ENCODE measurements around the gene PTPRN. TPM values are rescaled to one million over a fixed set of nuclear protein-coding genes. Genes with fewer than 3 reads are reported as not detected.
A peak's percentile ranks its signal among the peaks of the same experiment; 100 is the strongest.

The PTPRN gene
- total RNA-seq, 1 donor = under 0.01 TPM

- Histone ChIP-seq H3K27ac (ENCODE audit: low read depth, low read length) (no peak overlapping the region), H3K27me3 (ENCODE audit: insufficient read depth, low read length) (peaks cover 57% of the 10 kb centered on the region), H4K20me1 (ENCODE audit: insufficient read depth, low read length) (no peaks in the 10 kb centered on the region), H3K4me2 (ENCODE audit: insufficient read depth, low read length) (no peak overlapping the region), H2AFZ (ENCODE audit: low read length) (no peak overlapping the region), H3K4me3 (ENCODE audit: insufficient read depth, low read length) (no peak overlapping the region), H3K36me3 (ENCODE audit: insufficient read depth, low read length) (no peaks in the 10 kb centered on the region), H3K4me1 (ENCODE audit: insufficient read depth, low read length) (no peaks in the 10 kb centered on the region), H3K79me2 (ENCODE audit: insufficient read depth, low read length) (no peaks in the 10 kb centered on the region), H3K9me3 (ENCODE audit: low read depth, low read length) (no peaks in the 10 kb centered on the region)
- DNase-seq (ENCODE audit: insufficient read length, low spot score, missing footprints) = peak; percentile 68
- no peak for TF ChIP-seq CTCF (IDR thresholded peaks at IDR 0.05; ENCODE audit: extremely low read depth, low read depth, low read length)
Observed at GRCh38 chr2:219331560-219332213, 22.5 kb upstream of the PTPRN start.

GRCh38 chr2:219327719-219328118 is 18.5 kb upstream of the PTPRN start:
- DNase-seq (ENCODE audit: insufficient read length, low spot score, missing footprints) = no peak
- no peak overlapping the region for H2AFZ ChIP-seq (ENCODE audit: low read length)
- peaks cover 52% of the 10 kb centered on the region for H3K27me3 ChIP-seq (ENCODE audit: insufficient read depth, low read length)
- no peak overlapping the region for H3K4me3 ChIP-seq (ENCODE audit: insufficient read depth, low read length)
- TF ChIP-seq CTCF (IDR thresholded peaks at IDR 0.05; ENCODE audit: extremely low read depth, low read depth, low read length) = no peak
- H3K27ac ChIP-seq (ENCODE audit: low read depth, low read length) = no peak overlapping the region
- no peaks in the 10 kb centered on the region for H3K9me3 ChIP-seq (ENCODE audit: low read depth, low read length)
- no peaks in the 10 kb centered on the region for H3K4me1 ChIP-seq (ENCODE audit: insufficient read depth, low read length)
- H3K79me2 ChIP-seq (ENCODE audit: insufficient read depth, low read length) = no peaks in the 10 kb centered on the region
- no peak overlapping the region for H3K4me2 ChIP-seq (ENCODE audit: insufficient read depth, low read length)
- no peaks in the 10 kb centered on the region for H4K20me1 ChIP-seq (ENCODE audit: insufficient read depth, low read length)
- no peaks in the 10 kb centered on the region for H3K36me3 ChIP-seq (ENCODE audit: insufficient read depth, low read length)

GRCh38 chr2:219325657-219326315 is 16.6 kb upstream of the PTPRN start:
- Histone ChIP-seq H3K9me3 (ENCODE audit: low read depth, low read length) (no peaks in the 10 kb centered on the region), H3K4me2 (ENCODE audit: insufficient read depth, low read length) (no peak overlapping the region), H2AFZ (ENCODE audit: low read length) (no peak overlapping the region), H3K79me2 (ENCODE audit: insufficient read depth, low read length) (no peaks in the 10 kb centered on the region), H3K27me3 (ENCODE audit: insufficient read depth, low read length) (peaks cover 42% of the 10 kb centered on the region), H3K27ac (ENCODE audit: low read depth, low read length) (no peak overlapping the region), H4K20me1 (ENCODE audit: insufficient read depth, low read length) (no peaks in the 10 kb centered on the region), H3K4me3 (ENCODE audit: insufficient read depth, low read length) (no peak overlapping the region), H3K36me3 (ENCODE audit: insufficient read depth, low read length) (no peaks in the 10 kb centered on the region), H3K4me1 (ENCODE audit: insufficient read depth, low read length) (no peaks in the 10 kb centered on the region)
- no peak for TF ChIP-seq CTCF (IDR thresholded peaks at IDR 0.05; ENCODE audit: extremely low read depth, low read depth, low read length)
- DNase-seq (ENCODE audit: insufficient read length, low spot score, missing footprints) = peak; percentile 54

- no peak overlapping the region for H3K27ac ChIP-seq (ENCODE audit: low read depth, low read length)
- H3K27me3 ChIP-seq (ENCODE audit: insufficient read depth, low read length) = peaks cover 42% of the 10 kb centered on the region
- H3K36me3 ChIP-seq (ENCODE audit: insufficient read depth, low read length) = no peaks in the 10 kb centered on the region
- no peak overlapping the region for H3K4me2 ChIP-seq (ENCODE audit: insufficient read depth, low read length)
- H3K79me2 ChIP-seq (ENCODE audit: insufficient read depth, low read length) = no peaks in the 10 kb centered on the region
- no peak overlapping the region for H3K4me3 ChIP-seq (ENCODE audit: insufficient read depth, low read length)
- no peaks in the 10 kb centered on the region for H4K20me1 ChIP-seq (ENCODE audit: insufficient read depth, low read length)
- H3K4me1 ChIP-seq (ENCODE audit: insufficient read depth, low read length) = no peaks in the 10 kb centered on the region
- TF ChIP-seq CTCF (IDR thresholded peaks at IDR 0.05; ENCODE audit: extremely low read depth, low read depth, low read length) = no peak
- H2AFZ ChIP-seq (ENCODE audit: low read length) = no peak overlapping the region
- DNase-seq (ENCODE audit: insufficient read length, low spot score, missing footprints) = no peak
- no peaks in the 10 kb centered on the region for H3K9me3 ChIP-seq (ENCODE audit: low read depth, low read length)
Observed at GRCh38 chr2:219325136-219325535, 15.9 kb upstream of the PTPRN start.

Measured in osteoblast (primary cell).